ENCODE results near the gene BRME1. TPM values are rescaled to one million over a fixed set of nuclear protein-coding genes. Genes with fewer than 3 reads are reported as not detected.

BRME1 gene
- total and polyA plus RNA-seq, 2 of the 13 experiments (the other 11 are each of a cell fraction or from before 2014, with no cell fraction given) = 0.74 to 1.5 TPM

GRCh38 chr19:13850910-13851733 lies 54.8 kb downstream of the BRME1 start (continued):
- TF ChIP-seq ZNF431 (CRISPR knock-in tag; IDR thresholded peaks at IDR 0.05; ENCODE audit: borderline replicate concordance, low read depth) (no peak), EED (CRISPR knock-in tag; IDR thresholded peaks at IDR 0.05) (no peak), ZMYM3 (CRISPR knock-in tag; IDR thresholded peaks at IDR 0.05) (no peak), SIX4 (CRISPR knock-in tag; IDR thresholded peaks at IDR 0.05) (no peak), ZFP36L1 (CRISPR knock-in tag; IDR thresholded peaks at IDR 0.05) (peak; percentile 61; the same call in 1 of the 2 replicates), SOX13 (IDR thresholded peaks at IDR 0.05) (0 out of 2 replicates have a peak, but pooled peaks have one; percentile 2), SOX13 (CRISPR knock-in tag; conservative IDR thresholded peaks at IDR 0.05 in 1 of 2, IDR thresholded peaks at IDR 0.05 in 1 of 2) (no peak; a peak in 1 of 4 replicates), FOSL2 (CRISPR knock-in tag; IDR thresholded peaks at IDR 0.05) (peak; percentile 99), ZNF691 (CRISPR knock-in tag; IDR thresholded peaks at IDR 0.05; ENCODE audit: borderline replicate concordance, low read depth) (peak; percentile 43; the same call in 1 of the 2 replicates), PRDM15 (CRISPR knock-in tag; IDR thresholded peaks at IDR 0.05) (no peak), FLYWCH1 (CRISPR knock-in tag; IDR thresholded peaks at IDR 0.05) (no peak), ZNF503 (CRISPR knock-in tag; IDR thresholded peaks at IDR 0.05) (no peak; the same call in 1 of the 2 replicates), EHMT2 (IDR thresholded peaks at IDR 0.05; ENCODE audit: borderline replicate concordance, low read depth, low read length) (no peak), ZNF329 (CRISPR knock-in tag; IDR thresholded peaks at IDR 0.05; ENCODE audit: low read depth) (no peak), ZNF703 (CRISPR knock-in tag; IDR thresholded peaks at IDR 0.05; ENCODE audit: borderline replicate concordance) (no peak), ZNF3 (CRISPR knock-in tag; IDR thresholded peaks at IDR 0.05) (no peak), ZNF121 (CRISPR knock-in tag; IDR thresholded peaks at IDR 0.05) (no peak; the same call in 1 of the 2 replicates), NFYB (CRISPR knock-in tag; IDR thresholded peaks at IDR 0.05) (no peak), YEATS2 (CRISPR knock-in tag; IDR thresholded peaks at IDR 0.05; ENCODE audit: borderline replicate concordance) (no peak), MED13 (CRISPR knock-in tag; IDR thresholded peaks at IDR 0.05) (no peak)
